KMS-11 (cell line): ENCODE data around the gene SH2D1A.

Experiments
- H2AFZ ChIP-seq: fragments of 200-600 bp; sonication (generic); 2 replicates; pipeline ENCODE4 v1.6.1; 2016; ENCODE audit warnings: antibody characterized with exemption, mixed run types, low read depth
- H3K27ac ChIP-seq: fragments of 200-600 bp; sonication (generic); 2 replicates; pipeline ENCODE4 v1.6.1; 2016; ENCODE audit warnings: mild to moderate bottlenecking, mixed run types
- H3K27me3 ChIP-seq: fragments of 200-600 bp; sonication (generic); 2 replicates; pipeline ENCODE4 v1.6.1; 2017; ENCODE audit warnings: mild to moderate bottlenecking, low read depth, mixed run types, moderate library complexity; ENCODE audit not compliant: insufficient read depth
- H3K36me3 ChIP-seq: fragments of 200-600 bp; sonication (generic); 2 replicates; pipeline ENCODE4 v1.6.1; 2017; ENCODE audit warnings: mild to moderate bottlenecking, mixed run types; ENCODE audit not compliant: insufficient read depth
- H3K4me1 ChIP-seq: fragments of 200-600 bp; sonication (generic); 2 replicates; pipeline ENCODE4 v1.6.1; 2016; ENCODE audit warnings: mild to moderate bottlenecking, low read depth, mixed run types; ENCODE audit not compliant: poor library complexity, severe bottlenecking
- H3K4me2 ChIP-seq: fragments of 200-600 bp; sonication (generic); 2 replicates; pipeline ENCODE4 v1.7.0; 2016; ENCODE audit warnings: mild to moderate bottlenecking, mixed run types
- H3K4me3 ChIP-seq: fragments of 200-600 bp; sonication (generic); IDR thresholded peaks from 2 replicates; pipeline ENCODE4 v1.6.1; 2017; ENCODE audit warnings: low read depth, low read length, mixed read lengths; ENCODE audit not compliant: insufficient read depth
- H3K79me2 ChIP-seq: fragments of 200-600 bp; sonication (generic); 2 replicates; pipeline ENCODE4 v1.6.1; 2016; ENCODE audit warnings: low read depth, mixed run types; ENCODE audit not compliant: insufficient read depth
- H3K9ac ChIP-seq: fragments of 200-600 bp; sonication (generic); 2 replicates; pipeline ENCODE4 v1.6.1; 2016; ENCODE audit warnings: mild to moderate bottlenecking, mixed run types
- H4K20me1 ChIP-seq: fragments of 200-600 bp; sonication (generic); 2 replicates; pipeline ENCODE4 v1.6.1; 2016; ENCODE audit warnings: mild to moderate bottlenecking, mixed run types; ENCODE audit not compliant: insufficient read depth
- CTCF ChIP-seq: fragments of 200-600 bp; sonication (generic); conservative IDR thresholded peaks from 2 replicates; pipeline ENCODE4 v1.6.1; 2017; ENCODE audit warnings: low read depth, mild to moderate bottlenecking, antibody characterized with exemption, low read length, moderate library complexity, mixed read lengths

Gene SH2D1A

GRCh38 chrX:124362072-124362471 lies 15.7 kb downstream of the SH2D1A start:
- TF ChIP-seq CTCF = no peak
- Histone ChIP-seq H3K36me3 (no peaks in the 10 kb centered on the region), H4K20me1 (no peaks in the 10 kb centered on the region), H3K4me3 (no peak overlapping the region), H3K27me3 (no peaks in the 10 kb centered on the region), H3K4me1 (no peaks in the 10 kb centered on the region), H3K27ac (no peak overlapping the region), H3K9ac (no peak overlapping the region), H3K4me2 (no peak overlapping the region), H3K79me2 (no peaks in the 10 kb centered on the region), H2AFZ (no peak overlapping the region)

DNA sequence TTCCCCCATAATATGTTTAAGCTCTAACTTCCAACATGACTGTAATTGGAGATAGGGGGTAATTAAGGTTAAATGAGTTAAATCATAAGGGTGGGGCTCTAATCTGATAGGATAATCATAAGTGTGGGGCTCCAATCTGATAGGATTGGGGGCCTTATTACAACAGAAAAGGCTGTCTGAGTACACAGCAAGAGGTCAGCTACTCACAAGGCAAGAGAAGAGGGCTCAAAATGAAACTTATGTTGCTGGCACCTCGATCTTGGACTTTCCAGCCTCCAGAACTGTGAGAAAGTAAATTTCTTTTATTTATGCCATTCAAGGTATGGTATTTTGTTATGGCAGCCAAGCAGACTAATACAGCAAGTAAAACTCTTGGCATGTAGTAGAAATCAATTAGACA lies 16.4 kb downstream of the SH2D1A start:
- Histone ChIP-seq H3K27me3 (no peaks in the 10 kb centered on the region), H3K4me3 (no peak overlapping the region), H3K4me2 (no peak overlapping the region), H2AFZ (no peak overlapping the region), H3K9ac (no peak overlapping the region), H3K36me3 (no peaks in the 10 kb centered on the region), H3K27ac (no peak overlapping the region), H3K4me1 (no peaks in the 10 kb centered on the region), H4K20me1 (no peaks in the 10 kb centered on the region), H3K79me2 (no peaks in the 10 kb centered on the region)
- TF ChIP-seq CTCF = no peak

- H3K79me2 ChIP-seq = no peaks in the 10 kb centered on the region
- H3K27me3 ChIP-seq = no peaks in the 10 kb centered on the region
- H2AFZ ChIP-seq = no peak overlapping the region
- no peak overlapping the region for H3K4me3 ChIP-seq
- H3K9ac ChIP-seq = no peak overlapping the region
- H3K4me2 ChIP-seq = no peak overlapping the region
- H3K4me1 ChIP-seq = no peaks in the 10 kb centered on the region
- H3K27ac ChIP-seq = no peak overlapping the region
- no peaks in the 10 kb centered on the region for H4K20me1 ChIP-seq
- no peaks in the 10 kb centered on the region for H3K36me3 ChIP-seq
- no peak for TF ChIP-seq CTCF
Measured at GRCh38 chrX:124369722-124370121, 23.4 kb downstream of the SH2D1A start.

DNA sequence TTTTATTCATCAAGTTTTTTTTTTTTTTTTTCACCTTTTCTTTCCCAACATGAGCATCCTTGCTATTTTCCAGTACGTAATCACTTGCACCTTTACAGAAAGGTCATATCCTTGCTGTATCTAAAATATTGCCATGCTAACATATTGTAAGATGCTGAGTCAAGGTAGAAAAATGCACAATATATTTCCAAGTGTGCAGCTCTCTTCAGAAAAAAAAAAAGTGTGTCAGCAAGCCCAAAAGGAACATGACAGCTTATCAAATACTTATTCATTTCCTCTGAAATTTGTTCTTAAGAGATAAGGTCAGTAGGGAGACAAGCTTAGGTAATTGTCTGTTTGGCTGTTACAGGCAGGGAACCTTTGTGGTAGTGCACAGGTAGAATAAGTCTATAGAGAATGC lies 27.0 kb downstream of the SH2D1A start:
- TF ChIP-seq CTCF = no peak
- Histone ChIP-seq H3K4me2 (no peak overlapping the region), H3K27me3 (no peaks in the 10 kb centered on the region), H3K4me1 (peaks cover 11% of the 10 kb centered on the region), H3K27ac (no peak overlapping the region), H3K4me3 (no peak overlapping the region), H3K79me2 (no peaks in the 10 kb centered on the region), H3K9ac (no peak overlapping the region), H3K36me3 (no peaks in the 10 kb centered on the region), H2AFZ (no peak overlapping the region), H4K20me1 (no peaks in the 10 kb centered on the region)
